Suppressor macrophage treated with lipopolysaccharide for 1 hour (primary cell): ENCODE data around the gene KCNG2.
A peak's percentile ranks its signal among the peaks of the same experiment; 100 is the strongest.
"Not testable (repeated sequence)": the region's sequence is repeated elsewhere in the genome, so short reads cannot be mapped to it uniquely, and the experiment has no call there.

Experiments used
- DNase-seq, 3 donors: peaks; one replicate each; pipeline ENCODE4 v3.0.0-alpha.2; 2020 to 2022

Gene KCNG2

DNA sequence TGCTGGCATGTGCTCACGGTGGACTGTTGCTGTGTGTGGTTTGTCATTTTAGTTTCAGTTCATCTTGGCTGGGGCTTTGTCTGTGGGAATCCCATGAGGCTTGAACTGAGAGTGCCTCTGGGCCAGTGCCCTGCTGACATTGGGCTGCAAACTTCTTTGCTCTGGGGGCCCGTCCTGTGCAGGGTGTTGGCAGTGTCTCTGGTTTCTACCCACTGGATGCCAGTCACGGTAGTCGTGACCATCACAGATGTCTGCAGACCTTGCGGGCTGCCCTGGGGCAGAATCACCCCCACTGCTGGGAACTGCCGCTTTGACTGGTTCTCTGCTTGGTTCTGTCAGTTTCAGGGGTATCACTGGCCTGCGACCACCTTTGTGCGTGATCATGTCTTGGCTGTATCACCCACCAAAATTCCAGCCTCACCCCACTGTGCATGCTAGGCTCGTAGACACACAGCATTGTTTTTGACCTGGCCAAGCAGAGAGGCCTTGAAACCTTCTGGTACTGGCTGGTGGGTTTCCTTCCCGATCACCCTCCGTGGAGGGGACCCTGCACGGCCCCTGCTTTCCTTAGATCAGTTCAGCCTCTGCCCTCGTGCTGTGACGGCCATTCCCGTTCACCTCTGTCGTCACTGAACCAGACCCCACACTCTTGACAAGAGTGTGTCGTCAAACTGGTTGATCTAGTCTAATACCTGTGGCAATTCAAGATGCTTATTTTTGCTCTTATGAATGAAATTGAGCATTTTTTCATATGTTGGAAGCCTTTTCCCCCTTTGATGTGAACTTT, 57.6 kb downstream of the KCNG2 start:
- peak in 2 of 3 donors; percentile 6 to 8 for DNase-seq

GRCh38 chr18:79856119-79857007, 58.6 kb downstream of the KCNG2 start:
- DNase-seq, result peak; percentile 25 to 36 (median 26)

DNA sequence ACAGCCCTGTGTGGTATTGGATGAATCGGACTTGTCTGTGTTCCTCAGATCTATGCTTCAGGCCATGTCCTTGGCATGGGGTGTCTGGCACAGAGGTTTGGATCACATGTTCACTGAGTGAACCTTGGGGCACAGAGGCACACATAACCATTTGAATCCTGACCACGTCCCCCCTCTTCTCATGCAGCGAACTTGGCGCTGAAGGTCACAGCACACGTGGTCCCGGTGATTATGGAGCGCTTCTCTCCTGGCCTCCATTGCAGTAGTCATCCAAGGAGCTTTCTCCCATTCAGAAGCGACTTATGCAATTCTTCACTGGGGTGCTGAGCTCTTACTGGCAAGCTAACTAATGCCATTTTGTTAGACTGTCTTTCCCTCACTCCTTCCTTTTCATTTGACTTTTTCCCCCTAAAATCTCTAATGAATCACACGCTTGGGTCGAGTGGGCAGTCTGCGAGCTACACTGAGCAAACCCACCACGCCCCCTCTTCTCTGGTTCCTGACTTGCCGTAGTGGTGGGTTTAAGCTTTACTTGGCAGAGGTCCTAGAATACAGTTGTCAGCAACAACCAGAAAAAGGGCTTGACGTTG, 59.4 kb downstream of the KCNG2 start:
- no peak for DNase-seq

GRCh38 chr18:79859314-79859713, 61.6 kb downstream of the KCNG2 start:
- DNase-seq, result no peak

DNA sequence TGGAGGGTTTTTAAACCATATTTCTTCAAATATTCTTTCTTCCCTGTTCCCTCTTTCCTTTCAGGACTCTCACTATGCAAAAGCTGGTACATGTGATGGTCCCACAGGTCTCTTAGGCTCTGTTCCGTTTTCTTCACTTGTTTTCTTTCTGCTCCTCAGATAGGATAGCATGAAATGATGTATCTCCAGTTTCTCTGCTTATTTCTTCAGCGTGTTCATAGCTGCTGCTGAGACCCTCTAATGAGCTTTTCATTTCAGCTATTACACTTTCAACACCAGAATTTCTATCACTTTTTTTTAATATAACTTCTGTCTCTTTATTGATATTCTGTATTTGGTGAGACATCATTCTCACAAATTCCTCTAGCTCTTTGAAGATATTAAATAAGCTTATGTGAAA, 63.9 kb downstream of the KCNG2 start:
- no peak for DNase-seq

DNA sequence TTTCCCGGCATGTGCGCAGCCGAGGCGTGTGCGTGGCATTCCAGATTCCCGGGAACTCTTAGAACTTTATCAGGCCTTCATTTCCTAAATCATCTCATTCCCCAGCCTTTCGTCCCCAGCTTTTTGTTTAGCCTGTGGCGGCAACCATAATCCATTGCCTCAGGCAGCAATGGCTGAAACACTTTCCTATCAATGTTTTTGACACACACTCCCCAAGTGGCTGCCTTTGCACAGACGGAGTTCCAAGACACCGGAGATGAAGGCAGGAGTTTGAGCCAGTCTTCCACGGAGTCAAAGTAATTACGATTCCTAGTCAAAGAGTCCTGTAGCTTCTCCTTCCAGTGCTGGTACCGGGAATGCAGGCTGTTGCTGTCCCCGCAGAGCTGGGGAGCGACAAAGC, 64.8 kb downstream of the KCNG2 start:
- no peak for DNase-seq

GRCh38 chr18:79863161-79864005, 65.6 kb downstream of the KCNG2 start:
- no peak for DNase-seq

GRCh38 chr18:79864006-79864725, 66.4 kb downstream of the KCNG2 start:
- no peak for DNase-seq

DNA sequence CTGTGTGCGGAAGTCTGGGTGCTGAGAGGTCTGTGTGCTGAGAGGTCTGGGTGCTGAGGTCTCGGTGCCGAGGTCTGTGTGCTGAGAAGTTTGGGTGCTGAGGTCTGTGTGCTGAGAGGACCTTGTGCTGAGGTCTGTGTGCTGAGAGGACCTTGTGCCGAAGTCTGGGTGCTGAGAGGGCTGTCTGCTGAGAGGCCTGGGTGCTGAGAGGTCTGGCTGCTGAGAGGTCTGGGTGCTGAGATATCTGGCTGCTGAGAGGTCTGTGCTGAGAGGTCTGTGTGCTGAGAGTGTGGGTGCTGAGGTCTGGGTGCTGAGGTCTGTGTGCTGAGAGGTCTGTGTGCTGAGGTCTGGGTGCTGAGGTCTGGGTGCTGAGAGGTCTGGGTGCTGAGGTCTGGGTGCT, 67.2 kb downstream of the KCNG2 start:
- not testable (repeated sequence) for DNase-seq

DNA sequence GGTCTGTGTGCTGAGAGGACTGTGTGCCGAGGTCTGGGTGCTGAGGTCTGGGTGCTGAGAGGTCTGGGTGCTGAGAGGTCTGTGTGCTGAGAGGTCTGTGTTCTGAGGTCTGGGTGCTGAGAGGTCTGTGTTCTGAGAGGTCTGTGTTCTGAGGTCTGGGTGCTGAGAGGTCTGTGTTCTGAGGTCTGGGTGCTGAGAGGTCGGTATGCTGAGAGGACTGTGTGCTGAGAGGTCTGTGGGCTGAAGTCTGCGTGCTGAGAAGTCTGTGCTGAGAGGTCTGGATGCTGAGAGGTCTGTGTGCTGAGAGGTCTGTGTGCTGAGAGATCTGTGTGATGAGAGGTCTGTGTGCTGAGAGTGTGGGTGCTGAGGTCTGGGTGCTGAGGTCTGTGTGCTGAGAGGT, 68.2 kb downstream of the KCNG2 start:
- not testable (repeated sequence) for DNase-seq

- DNase-seq, result no peak
Measured at GRCh38 chr18:79866889-79867574, 69.3 kb downstream of the KCNG2 start.

GRCh38 chr18:79867666-79868065, 69.9 kb downstream of the KCNG2 start:
- DNase-seq, result no peak

- DNase-seq, result no peak
Measured at GRCh38 chr18:79868168-79868784, 70.5 kb downstream of the KCNG2 start.

GRCh38 chr18:79868811-79869541, 71.2 kb downstream of the KCNG2 start:
- no peak for DNase-seq

DNA sequence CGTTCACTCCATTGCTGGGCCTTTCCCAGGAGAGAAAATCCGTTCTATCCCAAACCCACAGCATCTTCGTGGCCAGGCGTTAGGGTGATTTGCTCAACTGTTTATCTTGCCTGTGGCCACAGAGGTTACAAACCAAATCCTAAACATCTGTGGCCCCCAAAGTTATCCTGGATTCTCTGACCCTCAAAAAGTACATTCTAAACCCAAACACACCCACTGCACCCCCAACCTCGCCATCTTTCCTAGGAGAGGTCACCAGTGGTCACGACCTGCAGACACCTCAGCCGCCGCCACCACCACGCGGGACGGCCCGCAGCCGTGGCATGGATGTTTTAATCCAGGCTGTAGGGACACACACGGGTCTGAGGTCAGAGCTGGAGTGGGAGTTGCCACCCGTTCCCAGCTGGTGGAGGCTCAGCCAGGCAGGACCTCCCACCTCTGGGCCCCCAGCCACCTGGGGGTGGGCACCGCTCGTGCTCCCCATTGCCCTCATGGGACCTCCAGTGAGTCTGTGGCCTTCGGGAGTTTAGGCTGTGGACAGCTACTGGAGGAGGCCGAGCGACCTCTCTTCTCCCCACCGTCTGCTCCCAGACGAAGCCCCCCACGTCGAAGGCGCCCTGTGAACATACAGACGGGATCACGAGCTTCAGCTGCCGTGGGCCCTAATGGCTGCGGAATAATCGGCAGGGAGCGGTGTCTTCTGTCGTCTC, 72.0 kb downstream of the KCNG2 start:
- DNase-seq, result no peak

DNA sequence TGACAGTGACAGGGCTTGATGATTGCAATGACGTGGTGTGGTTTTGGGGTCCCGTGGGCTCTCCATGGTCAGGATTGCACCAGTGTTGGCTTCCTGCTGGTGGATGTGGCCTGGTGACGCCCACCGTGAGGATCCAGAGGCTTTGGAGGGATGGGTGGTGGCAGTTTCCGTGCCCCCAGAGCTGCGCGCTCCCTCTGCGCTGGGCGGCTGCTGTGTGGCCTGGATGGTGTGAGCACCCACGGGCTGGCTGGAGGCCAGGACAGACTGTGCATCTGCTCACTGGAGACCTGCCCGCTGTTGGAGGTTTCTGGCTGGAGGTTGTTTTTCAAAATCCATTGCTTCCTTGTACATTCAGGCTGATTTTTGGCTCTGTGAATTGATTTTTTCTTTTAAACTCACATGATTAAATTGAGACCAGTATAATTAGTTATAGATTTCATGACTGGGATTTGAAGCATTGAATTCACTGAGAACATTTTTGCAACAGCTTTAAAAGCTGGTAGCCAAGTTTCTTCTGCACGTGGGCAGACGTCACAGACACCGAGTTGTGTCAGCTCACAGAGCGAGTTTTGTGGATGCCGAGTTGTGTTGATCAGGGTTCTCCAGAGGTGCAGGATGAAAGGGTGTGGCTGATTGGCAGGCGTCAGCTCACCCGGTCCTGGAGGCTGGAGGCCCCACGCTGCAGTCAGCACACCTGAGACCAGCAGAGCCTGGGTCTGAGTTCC, 72.7 kb downstream of the KCNG2 start:
- DNase-seq, result no peak

DNA sequence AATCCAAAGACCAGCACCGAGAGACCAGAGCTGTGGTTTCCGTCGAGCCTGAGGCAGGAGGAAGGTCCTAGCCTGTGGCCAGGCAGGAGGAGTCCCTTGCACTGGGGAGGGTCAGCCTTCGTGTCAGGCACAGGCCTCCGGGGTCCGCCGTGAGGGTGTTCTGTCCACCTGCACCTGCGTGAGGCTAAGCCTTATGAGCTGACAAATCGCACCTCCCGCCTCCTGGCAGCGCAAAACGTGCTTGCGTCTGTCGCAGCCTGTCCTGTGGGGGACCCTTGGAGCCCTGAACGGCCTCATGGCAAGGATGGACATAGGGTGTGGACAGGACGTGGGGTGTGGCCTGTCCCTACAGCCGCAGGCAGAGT, 73.3 kb downstream of the KCNG2 start:
- DNase-seq, result no peak

DNA sequence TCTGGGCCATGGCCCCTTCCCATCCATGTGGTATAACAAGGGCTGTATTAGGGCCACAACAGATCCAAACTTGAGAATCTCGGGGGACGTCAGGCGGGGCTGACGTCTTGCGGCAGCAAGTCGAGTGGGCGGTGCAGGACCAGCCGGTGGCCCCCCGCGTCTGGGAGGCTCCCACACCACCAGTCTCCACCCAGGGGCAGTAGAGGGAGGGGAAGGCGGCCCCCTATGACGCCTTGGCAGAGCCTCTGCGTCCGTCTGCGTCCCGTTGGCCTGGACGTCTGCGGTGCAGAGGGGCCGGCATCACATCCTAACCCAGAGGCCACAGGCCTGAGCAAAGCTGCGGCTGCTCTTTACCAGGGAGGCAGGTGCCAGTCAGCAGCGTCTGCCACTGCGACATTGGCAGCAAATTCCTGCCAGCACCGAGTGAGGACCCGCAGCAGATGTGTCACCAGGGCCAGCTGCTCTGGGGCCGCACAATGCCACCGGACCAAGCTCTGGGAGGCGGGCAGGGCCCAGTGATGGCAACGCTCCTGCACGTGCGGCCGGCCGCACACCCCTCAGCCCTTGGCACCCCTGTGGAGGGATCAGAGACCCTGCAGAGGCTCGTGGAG, 73.8 kb downstream of the KCNG2 start:
- DNase-seq, result no peak
